SK-N-SH (cell line): ENCODE results near the gene RFLNA.

ENCODE experiments used
- CHD2 ChIP-seq: fragments of 150-350 bp; IDR thresholded peaks from 2 replicates; pipeline ENCODE4 v1.6.1; 2018; ENCODE audit warnings: low read length; ENCODE audit not compliant: partially characterized antibody
- CTCF ChIP-seq: fragments of 200-600 bp; sonication (generic); IDR thresholded peaks from 2 replicates; pipeline ENCODE4 v1.6.1; 2017; ENCODE audit warnings: antibody characterized with exemption, mild to moderate bottlenecking, moderate library complexity
- EZH2phosphoT487 ChIP-seq: fragments of 200-600 bp; sonication (generic); IDR thresholded peaks from 2 replicates; pipeline ENCODE4 v1.6.1; 2017; ENCODE audit warnings: low read depth, mixed run types, mild to moderate bottlenecking, antibody characterized with exemption, moderate library complexity, borderline replicate concordance
- FOSL2 ChIP-seq: IDR thresholded peaks from 2 replicates; pipeline ENCODE4 v1.4.0; 2012; ENCODE audit warnings: low read depth, mild to moderate bottlenecking, moderate library complexity, borderline replicate concordance
- FOXJ3 ChIP-seq: sonication (generic); formaldehyde crosslinking; IDR thresholded peaks from 2 replicates; pipeline ENCODE4 v1.5.1; 2020; ENCODE audit warnings: mild to moderate bottlenecking, missing genetic modification reagents
- JUND ChIP-seq: IDR thresholded peaks from 2 replicates; pipeline ENCODE4 v1.4.0; 2012
- NFIC ChIP-seq: IDR thresholded peaks from 2 replicates; pipeline ENCODE4 v1.4.0; 2012; ENCODE audit warnings: borderline replicate concordance
- RAD21 ChIP-seq: IDR thresholded peaks from 2 replicates; pipeline ENCODE4 v1.6.1; 2012; ENCODE audit warnings: mild to moderate bottlenecking, low read length
- REST ChIP-seq: IDR thresholded peaks from 2 replicates; pipeline ENCODE4 v1.6.1; 2012; ENCODE audit warnings: mild to moderate bottlenecking, low read depth, low read length, moderate library complexity
- RFX5 ChIP-seq: IDR thresholded peaks from 2 replicates; pipeline ENCODE4 v1.6.1; 2012; ENCODE audit warnings: mild to moderate bottlenecking, improper control_type of control experiment, low read length
- SIN3A ChIP-seq: IDR thresholded peaks from 2 replicates; pipeline ENCODE4 v1.6.1; 2012; ENCODE audit warnings: low read depth, mild to moderate bottlenecking, low read length, moderate library complexity, borderline replicate concordance
- USF2 ChIP-seq: fragments of 150-350 bp; IDR thresholded peaks from 2 replicates; pipeline ENCODE4 v1.6.1; 2017; ENCODE audit warnings: antibody characterized with exemption, low read length, low read depth, borderline replicate concordance
- YY1 ChIP-seq: IDR thresholded peaks from 2 replicates; pipeline ENCODE4 v1.4.0; 2012; ENCODE audit warnings: low read depth, mild to moderate bottlenecking
- ZBTB33 ChIP-seq: IDR thresholded peaks from 2 replicates; pipeline ENCODE4 v1.4.0; 2012; ENCODE audit warnings: low read depth, borderline replicate concordance

DNA sequence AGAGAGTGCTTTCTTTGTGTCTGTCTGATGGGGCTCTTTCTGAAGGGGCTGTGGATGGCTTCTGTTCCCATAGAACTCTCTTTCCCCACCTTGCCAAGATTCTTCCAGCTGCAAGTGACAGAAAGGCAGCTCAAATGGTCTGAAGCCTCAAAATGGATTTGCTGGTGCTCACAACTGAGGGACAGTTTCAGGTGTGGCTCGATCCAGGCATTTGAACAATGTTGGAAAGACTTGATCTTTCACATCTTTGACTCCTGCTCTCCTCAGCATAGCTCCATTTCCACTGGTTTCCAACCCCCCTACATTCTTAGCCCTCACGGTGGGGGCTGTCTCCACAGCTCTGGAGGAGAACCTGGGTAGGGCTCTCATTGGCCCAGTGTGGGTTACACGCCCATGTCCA lies 15.9 kb downstream of the RFLNA start:
- TF ChIP-seq RFX5 (no peak), REST (no peak), YY1 (no peak), CTCF (no peak), ZBTB33 (no peak), FOSL2 (no peak), RAD21 (no peak), SIN3A (no peak), FOXJ3 (CRISPR knock-in tag) (no peak), CHD2 (no peak), EZH2phosphoT487 (no peak), NFIC (no peak), USF2 (no peak), JUND (no peak)
